COR-L47 (cell line): Measurements from ENCODE around the gene GDF11.
A peak's percentile ranks its signal among the peaks of the same experiment; 100 is the strongest.

Experiments
- DNase-seq: peaks from one replicate; lab custom pipeline; 2025; lab: John Stamatoyannopoulos, UW

Gene GDF11

DNA sequence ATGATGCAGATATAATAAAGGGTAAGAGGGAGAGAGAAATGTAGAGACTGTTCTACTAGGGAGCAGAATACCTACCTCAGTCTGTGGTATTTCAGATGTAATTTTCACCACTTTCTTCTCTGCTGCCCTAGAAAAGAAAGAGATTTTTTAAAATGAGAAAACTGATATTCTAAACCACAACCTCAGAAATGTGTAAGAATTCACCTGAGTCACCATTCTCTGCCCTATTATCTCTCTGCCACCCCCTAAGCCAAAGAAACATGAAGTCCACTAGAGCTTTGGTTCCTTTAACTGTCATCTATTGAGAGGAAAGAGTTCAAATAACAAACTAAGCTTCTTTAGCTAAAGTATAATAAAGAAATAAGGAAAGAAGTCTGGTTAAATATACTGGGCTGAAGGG lies 53.0 kb downstream of the GDF11 start:
- no peak for DNase-seq

DNA sequence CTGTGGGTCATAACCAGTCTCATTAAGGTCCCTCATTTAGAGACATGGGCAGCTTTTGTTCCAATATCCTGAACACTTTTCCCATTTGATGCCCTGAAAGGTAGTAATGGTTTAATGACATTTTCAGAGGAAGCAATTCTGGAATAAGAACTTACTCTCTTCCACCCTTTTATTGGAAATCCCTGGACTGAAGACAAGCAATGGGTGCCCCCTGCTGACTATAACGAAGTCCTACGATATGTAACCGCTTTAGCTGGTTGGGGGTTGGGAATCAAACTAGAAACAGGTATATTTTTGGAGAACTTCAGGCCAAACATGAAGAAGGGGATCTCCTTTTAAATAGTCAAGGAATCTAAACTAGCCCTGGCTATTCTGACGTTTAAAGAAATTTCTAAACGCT lies 54.1 kb downstream of the GDF11 start:
- peak; percentile 6 for DNase-seq

DNA sequence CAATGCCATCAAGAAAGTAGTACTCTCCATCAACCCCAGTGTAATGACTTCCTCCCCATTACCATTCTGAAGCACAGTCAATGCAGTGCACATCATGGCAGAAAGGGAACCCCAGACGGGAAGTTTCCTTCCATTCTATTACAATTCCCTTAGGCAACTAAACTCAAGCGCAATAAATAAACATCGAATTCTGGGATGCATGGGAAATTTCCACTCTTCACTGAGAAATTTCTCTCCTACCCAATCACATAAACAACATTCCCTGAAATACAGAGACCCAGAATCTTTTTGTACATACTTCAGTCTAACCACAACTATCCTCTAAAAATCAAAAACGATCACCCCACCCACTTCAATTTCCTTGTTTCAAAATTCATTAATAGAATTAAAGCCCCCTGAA lies 54.6 kb downstream of the GDF11 start:
- no peak for DNase-seq
